ENCODE measurements around the gene LIMA1.

- no peak for TF ChIP-seq CTCF (conservative IDR thresholded peaks at IDR 0.05; ENCODE audit: low read depth, low read length)
- no peak for TF ChIP-seq RAD21 (IDR thresholded peaks at IDR 0.05; ENCODE audit: low read length)
- TF ChIP-seq RCOR1 (IDR thresholded peaks at IDR 0.05; ENCODE audit: insufficient replicate concordance, low read length) = no peak
- no peak for TF ChIP-seq POLR2A (IDR thresholded peaks at IDR 0.05; ENCODE audit: low read depth, low read length)
- TF ChIP-seq NFE2L2 (IDR thresholded peaks at IDR 0.05; ENCODE audit: low read depth, low read length) = no peak
- TF ChIP-seq BHLHE40 (IDR thresholded peaks at IDR 0.05; ENCODE audit: low read depth, low read length) = no peak
Observed at GRCh38 chr12:50184261-50184660, 99.1 kb downstream of the LIMA1 start.

Measured in IMR-90 (cell line).